ENCODE measurements around the gene PVALB.

- TF ChIP-seq, protein P1, sequence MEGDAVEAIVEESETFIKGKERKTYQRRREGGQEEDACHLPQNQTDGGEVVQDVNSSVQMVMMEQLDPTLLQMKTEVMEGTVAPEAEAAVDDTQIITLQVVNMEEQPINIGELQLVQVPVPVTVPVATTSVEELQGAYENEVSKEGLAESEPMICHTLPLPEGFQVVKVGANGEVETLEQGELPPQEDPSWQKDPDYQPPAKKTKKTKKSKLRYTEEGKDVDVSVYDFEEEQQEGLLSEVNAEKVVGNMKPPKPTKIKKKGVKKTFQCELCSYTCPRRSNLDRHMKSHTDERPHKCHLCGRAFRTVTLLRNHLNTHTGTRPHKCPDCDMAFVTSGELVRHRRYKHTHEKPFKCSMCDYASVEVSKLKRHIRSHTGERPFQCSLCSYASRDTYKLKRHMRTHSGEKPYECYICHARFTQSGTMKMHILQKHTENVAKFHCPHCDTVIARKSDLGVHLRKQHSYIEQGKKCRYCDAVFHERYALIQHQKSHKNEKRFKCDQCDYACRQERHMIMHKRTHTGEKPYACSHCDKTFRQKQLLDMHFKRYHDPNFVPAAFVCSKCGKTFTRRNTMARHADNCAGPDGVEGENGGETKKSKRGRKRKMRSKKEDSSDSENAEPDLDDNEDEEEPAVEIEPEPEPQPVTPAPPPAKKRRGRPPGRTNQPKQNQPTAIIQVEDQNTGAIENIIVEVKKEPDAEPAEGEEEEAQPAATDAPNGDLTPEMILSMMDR (conservative IDR thresholded peaks at IDR 0.05; ENCODE audit: low read length) = no peak
- TF ChIP-seq EZH2phosphoT487 (IDR thresholded peaks at IDR 0.05; ENCODE audit: borderline replicate concordance, low read depth, low read length) = no peak
These were observed 22.7 kb upstream of the PVALB start for GRCh38 chr22:36839356-36840073.

All from OCI-LY7 (cell line).